Aorta (tissue), 5 donors: ENCODE measurements around the gene NCBP3. TPM values are rescaled to one million over a fixed set of nuclear protein-coding genes. Genes with fewer than 3 reads are reported as not detected.

Experiments used
- ATAC-seq: fragments of 200-7000 bp; cut with Tn5 transposase; one replicate; pipeline ENCODE4 v1.9.1; 2022; ENCODE audit warnings: moderate library complexity; ENCODE audit not compliant: low FRiP score
- DNase-seq, 2 donors: peaks; one replicate each; pipeline ENCODE4 v3.0.0-alpha.2; 2020
- H3K27ac ChIP-seq, 2 donors: one replicate each; pipeline ENCODE4 v1.5.1; 2013; ENCODE audit warnings: low read length in 2 of 2, mild to moderate bottlenecking in 2 of 2, moderate library complexity in 2 of 2, control low read depth in 1 of 2, inconsistent platforms in 1 of 2, low read depth in 1 of 2
- H3K27me3 ChIP-seq, 2 donors: one replicate each; pipeline ENCODE4 v1.6.1; 2013; ENCODE audit warnings: control low read depth in 1 of 2, low read length in 1 of 2, mild to moderate bottlenecking in 1 of 2, moderate library complexity in 1 of 2; ENCODE audit not compliant: insufficient read depth in 2 of 2, control insufficient read depth in 1 of 2
- H3K36me3 ChIP-seq, 2 donors: one replicate each; pipeline ENCODE4 v1.6.1; 2013; ENCODE audit warnings: control low read depth in 1 of 2, low read length in 1 of 2, mild to moderate bottlenecking in 1 of 2; ENCODE audit not compliant: insufficient read depth in 2 of 2, control insufficient read depth in 1 of 2
- H3K4me1 ChIP-seq, 2 donors: one replicate each; pipeline ENCODE4 v1.6.1; 2013; ENCODE audit warnings: low read length in 2 of 2, control low read depth in 1 of 2, mild to moderate bottlenecking in 1 of 2, moderate library complexity in 1 of 2; ENCODE audit not compliant: insufficient read depth in 2 of 2, control insufficient read depth in 1 of 2
- H3K4me3 ChIP-seq, 2 donors: one replicate each; pipeline ENCODE4 v1.5.1; 2013; ENCODE audit warnings: low read length in 2 of 2, control low read depth in 1 of 2, mild to moderate bottlenecking in 1 of 2
- H3K9me3 ChIP-seq: one replicate; pipeline ENCODE4 v1.6.1; 2013; ENCODE audit warnings: mild to moderate bottlenecking, low read length; ENCODE audit not compliant: control insufficient read depth
- WGBS, 2 donors: extraction: QIAGEN DNeasy Blood & Tissue Kit; methylation state at CpG; one replicate each; pipeline ENCODE4 v1.1.7; 2013; 5-methylcytosine and 5-hydroxymethylcytosine counted together
- intact Hi-C, 2 donors: fragments of 100-400 bp; cut with DNase I; formaldehyde crosslinking; loops; one replicate each; pipeline versions ENCODE4 v1.14.2 to v1.15.0; 2022
- polyA plus RNA-seq, 2 donors: library from polyadenylated mRNA; stranded (reverse); fragments of 200-250 nt; gene quantifications; one replicate each; pipeline ENCODE4 v1.2.3, GENCODE V29; 2013
- total RNA-seq, 2 donors: library from RNA; stranded (reverse); fragmentation: NEBNext Ultra II Directional; extraction: Animal tissue kit (Norgen Biotek cat#: 25700); gene quantifications; one replicate each; pipeline ENCODE4 v1.2.1, GENCODE V29; 2021
- donor health status: healthy with polysubstance abuse.
- donor health status: Bipolar disorder and iron deficiency.
- donor health status: DM: no; HTN: no; CAD: no.
- donor health status: DM: no; HTN: no; CAD: no.
- donor health status: DM: yes; HTN: yes; CAD: no.

Gene NCBP3
- total and polyA plus RNA-seq, 4 donors, result 6.5 to 36.9 (median 23.6) TPM

DNA sequence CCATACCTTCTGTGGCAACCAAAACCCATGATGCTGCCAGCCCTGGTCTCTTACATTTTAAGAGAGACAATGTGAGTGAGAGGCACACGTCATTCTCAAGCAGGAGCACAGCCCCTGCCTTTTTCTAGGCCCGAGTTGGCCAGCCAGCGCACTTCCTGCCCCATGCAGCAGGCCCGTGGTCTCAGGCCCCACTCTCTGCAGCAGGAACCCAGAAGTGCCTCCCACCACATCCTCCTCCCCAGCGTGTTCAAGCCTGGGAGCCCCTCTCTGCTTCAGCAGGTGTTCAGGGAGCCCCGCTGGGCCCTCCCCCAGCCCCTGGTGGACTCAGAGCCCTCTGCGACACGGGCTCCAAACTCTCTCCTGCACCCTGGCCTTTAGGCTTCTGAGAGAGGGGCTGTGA, 75.6 kb downstream of the NCBP3 start:
- no peaks in the 10 kb centered on the region for H3K36me3 ChIP-seq
- intact Hi-C loops, result no loop called here
- 62 to 71% methylated on average over 7 to 8 of the region's 8 CpGs for WGBS, 2 donors

DNA sequence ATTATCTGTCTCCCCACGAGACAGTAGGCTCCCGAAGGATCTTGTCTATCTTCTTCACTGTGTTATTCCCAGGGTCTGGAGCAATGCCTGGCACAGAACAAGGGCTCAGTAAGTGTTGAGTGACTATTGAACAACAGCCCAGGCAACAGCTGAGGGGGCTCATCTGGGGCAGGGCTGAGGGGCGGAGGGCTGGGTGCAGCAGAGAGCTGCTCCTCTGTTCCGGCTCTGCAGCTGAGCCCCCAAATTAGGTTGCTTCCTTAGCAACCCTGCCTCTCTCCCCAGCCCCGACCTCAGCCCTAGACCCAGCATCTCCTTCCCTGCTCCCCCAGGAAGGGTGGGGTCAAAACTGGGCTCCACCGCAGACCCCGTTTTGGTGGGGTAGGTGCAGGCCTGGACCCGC, 77.3 kb downstream of the NCBP3 start:
- Histone ChIP-seq H3K27ac (no peak overlapping the region), H3K9me3 (peaks cover 2% of the 10 kb centered on the region), H3K27me3 (no peaks in the 10 kb centered on the region), H3K4me3 (no peak overlapping the region), H3K36me3 (no peaks in the 10 kb centered on the region), H3K4me1 (no peaks in the 10 kb centered on the region)
- WGBS, 2 donors, result 68 to 74% methylated on average over 7 to 8 of the region's 8 CpGs
- DNase-seq (no peak), ATAC-seq (no peak)
- intact Hi-C loops, result no loop called here

More for the DNA sequence above, 75.6 kb downstream of the NCBP3 start:
- peaks cover 2% of the 10 kb centered on the region for H3K9me3 ChIP-seq
- no peak overlapping the region for H3K27ac ChIP-seq
- DNase-seq (peak in 1 of 2 donors; percentile 52), ATAC-seq (no peak)
- H3K27me3 ChIP-seq, result no peaks in the 10 kb centered on the region
- no peaks in the 10 kb centered on the region for H3K4me1 ChIP-seq
- no peak overlapping the region for H3K4me3 ChIP-seq

DNA sequence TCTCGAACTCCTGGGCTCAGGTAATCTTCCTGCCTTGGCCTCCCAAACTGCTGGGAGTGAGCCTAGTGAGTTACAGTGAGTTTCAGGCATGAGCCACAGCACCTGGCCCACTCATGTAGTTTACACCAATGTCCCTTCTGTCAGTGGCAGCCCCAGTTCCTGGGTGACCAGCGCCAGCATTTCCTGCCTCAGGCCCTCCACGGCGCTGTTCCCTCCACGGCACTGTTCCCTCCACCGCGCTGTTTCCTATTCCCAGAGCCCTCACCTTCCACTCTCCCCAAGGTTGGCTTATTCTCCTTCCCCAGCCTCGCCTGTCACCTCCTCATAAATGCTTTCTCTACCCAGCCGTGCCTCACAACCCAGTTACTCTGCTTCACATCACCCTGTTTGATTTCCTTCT, 77.7 kb downstream of the NCBP3 start:
- Histone ChIP-seq H3K36me3 (no peaks in the 10 kb centered on the region), H3K27me3 (no peaks in the 10 kb centered on the region), H3K27ac (no peak overlapping the region), H3K9me3 (peaks cover 2% of the 10 kb centered on the region), H3K4me3 (no peak overlapping the region), H3K4me1 (no peaks in the 10 kb centered on the region)
- no peak for ATAC-seq
- intact Hi-C loops, result no loop called here
- peak in 1 of 2 donors; percentile 23 for DNase-seq
- 91 to 92% methylated on average over 9 of the region's 9 CpGs for WGBS, 2 donors

DNA sequence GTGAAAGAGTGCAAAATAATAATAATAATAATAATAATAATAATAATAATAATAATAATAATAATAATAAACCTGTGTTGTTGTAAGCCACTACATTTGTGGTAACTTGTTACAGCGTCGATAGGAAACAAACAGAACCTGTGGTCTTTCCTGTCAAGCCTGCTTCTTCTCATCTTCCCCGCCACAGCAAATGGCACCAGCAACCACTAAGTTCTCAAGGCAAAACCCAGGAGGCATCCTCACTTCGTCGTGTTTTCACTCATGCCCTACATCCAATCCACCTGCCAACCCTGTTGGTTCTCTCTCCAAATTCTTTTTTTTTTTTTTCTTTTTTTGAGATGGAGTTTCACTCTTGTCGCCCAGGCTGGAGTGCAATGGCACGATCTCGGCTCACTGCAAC, 79.3 kb downstream of the NCBP3 start:
- no peaks in the 10 kb centered on the region for H3K36me3 ChIP-seq
- H3K4me3 ChIP-seq, result no peak overlapping the region
- DNase-seq, result peak in 1 of 2 donors; percentile 28
- no peak overlapping the region for H3K27ac ChIP-seq
- WGBS, 2 donors, result 93 to 95% methylated on average over 8 of the region's 8 CpGs
- intact Hi-C loops, result no loop called here
- no peaks in the 10 kb centered on the region for H3K4me1 ChIP-seq
- no peaks in the 10 kb centered on the region for H3K27me3 ChIP-seq
- peaks cover 2% of the 10 kb centered on the region for H3K9me3 ChIP-seq
- no peak for ATAC-seq

DNA sequence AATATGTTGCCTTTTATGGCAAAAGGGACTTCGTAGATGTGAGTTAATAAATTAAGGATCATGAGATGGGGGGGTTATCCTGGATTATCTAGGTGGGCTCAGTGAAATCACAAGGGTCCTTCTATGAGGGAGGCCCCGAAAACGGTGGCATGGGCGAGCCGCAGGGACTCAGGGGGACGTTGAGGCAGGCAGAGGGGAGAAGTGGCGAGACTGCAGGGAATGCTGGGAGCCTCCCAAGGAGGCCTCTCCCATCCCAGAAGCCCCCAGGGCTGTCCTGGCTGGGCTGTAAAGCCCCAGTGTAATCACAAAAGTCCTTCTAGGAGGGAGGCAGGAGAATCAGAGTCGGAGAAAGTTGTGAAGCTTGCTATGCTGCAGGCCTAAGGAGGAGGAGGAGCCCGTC, 80.1 kb downstream of the NCBP3 start:
- H3K4me1 ChIP-seq, result no peaks in the 10 kb centered on the region
- H3K27ac ChIP-seq, result no peak overlapping the region
- H3K27me3 ChIP-seq, result no peaks in the 10 kb centered on the region
- intact Hi-C loops, result no loop called here
- peaks cover 2% of the 10 kb centered on the region for H3K9me3 ChIP-seq
- no peak overlapping the region for H3K4me3 ChIP-seq
- H3K36me3 ChIP-seq, result no peaks in the 10 kb centered on the region
- ATAC-seq (no peak), DNase-seq (no peak)
- 88 to 90% methylated on average over 9 of the region's 9 CpGs for WGBS, 2 donors

DNA sequence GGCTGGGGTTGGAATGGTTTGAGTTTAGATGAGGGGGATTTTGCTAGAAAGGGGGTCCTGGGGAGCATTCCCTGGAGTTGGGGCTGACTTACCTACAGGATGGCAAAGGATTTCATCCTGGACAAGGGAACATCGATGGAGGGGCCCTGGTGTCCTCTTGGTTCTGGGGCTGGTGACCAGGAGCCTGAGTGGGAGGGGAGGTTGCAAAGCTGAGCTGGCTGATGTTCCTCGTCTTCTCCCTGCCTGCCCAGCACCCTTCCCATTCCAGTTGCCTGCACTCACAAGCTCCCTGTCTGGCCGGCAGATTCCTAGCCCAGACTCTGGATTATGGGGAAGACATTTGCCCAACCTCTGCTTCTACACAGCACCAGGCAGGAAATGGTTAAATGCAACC, 82.3 kb downstream of the NCBP3 start:
- H3K27me3 ChIP-seq, result no peaks in the 10 kb centered on the region
- peaks cover 6% of the 10 kb centered on the region for H3K9me3 ChIP-seq
- H3K4me1 ChIP-seq, result no peaks in the 10 kb centered on the region
- no peaks in the 10 kb centered on the region for H3K36me3 ChIP-seq
- H3K27ac ChIP-seq, result no peak overlapping the region
- intact Hi-C loops, result no loop called here
- 43 to 48% methylated on average over 3 of the region's 3 CpGs for WGBS, 2 donors
- DNase-seq, result no peak
- H3K4me3 ChIP-seq, result no peak overlapping the region
- ATAC-seq, result no peak

DNA sequence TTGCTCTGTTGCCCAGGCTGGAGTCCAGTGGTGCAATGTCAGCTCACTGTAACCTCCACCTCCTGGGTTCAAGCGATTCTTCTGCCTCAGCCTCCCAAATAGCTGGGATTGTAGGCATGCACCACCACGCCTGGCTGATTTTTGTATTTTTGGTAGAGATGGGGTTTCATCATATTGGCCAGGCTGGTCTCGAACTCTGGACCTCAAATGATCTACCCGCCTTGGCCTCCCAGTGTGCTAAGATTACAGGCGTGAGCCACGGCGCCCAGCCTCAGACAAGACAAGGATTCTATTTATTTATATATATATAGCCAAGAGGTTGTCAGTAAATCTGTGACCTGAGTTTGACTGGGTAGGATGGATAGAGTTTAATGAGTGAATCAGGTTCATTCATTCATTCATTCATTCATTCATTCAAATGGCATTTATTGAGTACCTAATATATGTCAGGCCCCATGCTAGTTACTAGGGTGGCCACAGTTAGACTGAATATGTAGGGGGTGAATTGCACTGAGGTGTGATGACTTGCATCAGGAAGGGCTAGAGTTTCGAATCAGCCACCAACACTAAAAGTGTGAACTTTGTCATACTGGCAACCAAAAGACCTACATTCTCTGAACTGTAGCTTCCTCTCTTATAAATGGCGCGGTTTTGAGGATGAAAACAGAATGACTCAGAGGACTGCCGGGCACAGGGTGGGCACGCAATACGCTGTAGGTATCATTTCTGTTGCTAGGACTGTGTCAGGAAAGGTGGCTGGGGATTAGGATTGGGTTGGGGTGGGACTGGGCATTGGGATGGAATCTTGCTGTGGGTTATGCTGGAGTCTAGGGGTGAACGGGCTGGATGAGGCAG, 82.9 kb downstream of the NCBP3 start:
- intact Hi-C loops, result no loop called here
- Histone ChIP-seq H3K4me3 (no peak overlapping the region), H3K4me1 (no peaks in the 10 kb centered on the region), H3K9me3 (peaks cover 6% of the 10 kb centered on the region), H3K27me3 (no peaks in the 10 kb centered on the region), H3K27ac (no peak overlapping the region), H3K36me3 (no peaks in the 10 kb centered on the region)
- WGBS, 2 donors, result 89 to 91% methylated on average over 14 of the region's 14 CpGs
- DNase-seq, result no peak
- no peak for ATAC-seq

DNA sequence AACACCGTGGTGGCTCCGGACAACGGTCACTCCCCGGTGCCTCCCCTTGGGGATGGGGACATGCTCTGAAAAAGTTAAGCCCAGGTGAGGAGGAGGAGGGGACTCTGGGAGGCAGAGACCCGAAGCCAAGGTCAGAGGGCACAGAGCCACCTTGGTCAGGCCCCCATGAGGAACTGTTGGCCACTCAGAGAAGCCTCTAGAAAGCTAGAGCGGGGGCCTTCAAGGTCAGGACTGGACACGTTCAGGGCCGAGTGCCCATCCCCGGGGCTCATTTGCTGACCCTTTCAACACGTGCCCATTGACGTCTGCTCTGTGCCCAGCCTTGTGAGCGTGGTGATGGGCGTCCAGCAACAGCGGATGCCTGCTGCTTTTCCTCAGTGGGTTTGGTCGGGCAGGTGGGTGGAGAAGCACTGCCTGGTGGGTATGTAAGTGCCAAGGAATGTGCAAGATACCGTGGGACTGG, 84.1 kb downstream of the NCBP3 start:
- H3K27me3 ChIP-seq, result no peaks in the 10 kb centered on the region
- peaks cover 4% of the 10 kb centered on the region for H3K9me3 ChIP-seq
- no peaks in the 10 kb centered on the region for H3K36me3 ChIP-seq
- ATAC-seq (no peak), DNase-seq (no peak)
- 78% methylated on average over 16 of the region's 16 CpGs for WGBS, 2 donors
- H3K4me3 ChIP-seq, result no peak overlapping the region
- H3K27ac ChIP-seq, result no peak overlapping the region
- no peaks in the 10 kb centered on the region for H3K4me1 ChIP-seq
- intact Hi-C loops, result no loop called here
